Measurements from ENCODE around the gene ATAD3B.
"Not testable (repeated sequence)": the region's sequence is repeated elsewhere in the genome, so short reads cannot be mapped to it uniquely, and the experiment has no call there.

Gene ATAD3B

DNA sequence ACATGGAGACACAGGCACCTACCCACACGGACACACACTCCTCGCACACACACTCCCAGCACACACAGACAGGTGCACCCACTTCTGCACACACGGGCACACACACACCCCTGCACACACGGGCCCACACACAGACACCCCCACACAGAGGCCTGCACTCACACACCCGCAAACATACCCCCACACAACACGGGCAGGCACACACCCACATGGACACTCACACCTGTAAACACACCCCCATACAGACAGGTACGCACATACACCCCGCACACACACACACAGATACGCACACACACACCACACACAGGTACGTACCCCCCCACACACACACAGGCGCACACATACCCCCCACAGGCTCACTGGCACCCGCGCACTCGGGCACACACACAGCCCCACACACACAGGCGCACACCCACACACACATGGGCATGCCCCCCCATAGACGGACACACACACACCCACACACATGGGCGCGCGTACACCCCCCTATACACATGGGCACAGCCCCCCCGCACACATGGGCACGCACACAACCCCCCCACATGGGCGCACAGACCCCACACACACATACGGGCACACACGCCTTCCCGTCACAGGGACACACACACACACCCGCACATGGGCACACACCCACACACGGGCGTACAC is 46.5 kb downstream of the ATAD3B start:
- H3K79me2 ChIP-seq (ENCODE audit: insufficient read depth, low read length), result no peaks in the 10 kb centered on the region
- H3K9ac ChIP-seq (ENCODE audit: low read length), result no peak overlapping the region
- H3K4me2 ChIP-seq (ENCODE audit: low read length), result no peak overlapping the region
- H3K4me3 ChIP-seq (ENCODE audit: low read depth, low read length, poor library complexity, severe bottlenecking), result no peak overlapping the region
- TF ChIP-seq, protein P1, sequence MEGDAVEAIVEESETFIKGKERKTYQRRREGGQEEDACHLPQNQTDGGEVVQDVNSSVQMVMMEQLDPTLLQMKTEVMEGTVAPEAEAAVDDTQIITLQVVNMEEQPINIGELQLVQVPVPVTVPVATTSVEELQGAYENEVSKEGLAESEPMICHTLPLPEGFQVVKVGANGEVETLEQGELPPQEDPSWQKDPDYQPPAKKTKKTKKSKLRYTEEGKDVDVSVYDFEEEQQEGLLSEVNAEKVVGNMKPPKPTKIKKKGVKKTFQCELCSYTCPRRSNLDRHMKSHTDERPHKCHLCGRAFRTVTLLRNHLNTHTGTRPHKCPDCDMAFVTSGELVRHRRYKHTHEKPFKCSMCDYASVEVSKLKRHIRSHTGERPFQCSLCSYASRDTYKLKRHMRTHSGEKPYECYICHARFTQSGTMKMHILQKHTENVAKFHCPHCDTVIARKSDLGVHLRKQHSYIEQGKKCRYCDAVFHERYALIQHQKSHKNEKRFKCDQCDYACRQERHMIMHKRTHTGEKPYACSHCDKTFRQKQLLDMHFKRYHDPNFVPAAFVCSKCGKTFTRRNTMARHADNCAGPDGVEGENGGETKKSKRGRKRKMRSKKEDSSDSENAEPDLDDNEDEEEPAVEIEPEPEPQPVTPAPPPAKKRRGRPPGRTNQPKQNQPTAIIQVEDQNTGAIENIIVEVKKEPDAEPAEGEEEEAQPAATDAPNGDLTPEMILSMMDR (IDR thresholded peaks at IDR 0.05; ENCODE audit: low read length), result no peak
- no peak for TF ChIP-seq EZH2 (IDR thresholded peaks at IDR 0.05; ENCODE audit: borderline replicate concordance, low read length)
- no peak overlapping the region for H3K27ac ChIP-seq (ENCODE audit: low read depth, low read length, poor library complexity, severe bottlenecking)
- no peaks in the 10 kb centered on the region for H3K9me3 ChIP-seq (ENCODE audit: low read length)
- H2AFZ ChIP-seq (ENCODE audit: low read length), result no peak overlapping the region
- H3K36me3 ChIP-seq (ENCODE audit: insufficient read depth, low read length), result peaks cover 55% of the 10 kb centered on the region
- no peaks in the 10 kb centered on the region for H4K20me1 ChIP-seq (ENCODE audit: insufficient read depth, low read length)
- H3K27me3 ChIP-seq (ENCODE audit: insufficient read depth, low read length), result no peaks in the 10 kb centered on the region
- H3K4me1 ChIP-seq (ENCODE audit: insufficient read depth, low read length, severe bottlenecking), result peaks cover 7% of the 10 kb centered on the region
- no peaks in the 10 kb centered on the region for H3F3A ChIP-seq (ENCODE audit: insufficient read depth, low read length)
- no peaks in the 10 kb centered on the region for H3K9me2 ChIP-seq (ENCODE audit: low read depth, low read length)

DNA sequence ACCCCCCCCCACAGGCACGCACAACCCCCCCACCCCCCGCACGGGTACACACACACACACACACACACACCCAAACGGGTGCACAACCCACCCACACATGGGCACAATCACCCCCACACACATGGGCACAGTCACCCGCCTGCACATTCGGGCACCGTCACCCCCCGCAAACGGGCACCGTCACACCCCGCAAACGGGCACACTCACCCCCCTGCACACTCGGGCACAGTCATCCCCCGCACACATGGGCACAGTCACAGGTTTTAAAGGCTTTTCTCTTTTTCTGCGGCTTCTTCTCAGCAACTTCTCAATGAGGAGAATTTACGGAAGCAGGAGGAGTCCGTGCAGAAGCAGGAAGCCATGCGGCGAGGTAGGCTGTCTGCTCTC is 47.0 kb downstream of the ATAD3B start:
- H3K36me3 ChIP-seq (ENCODE audit: insufficient read depth, low read length), result peaks cover 61% of the 10 kb centered on the region
- not testable (repeated sequence) for H3K9ac ChIP-seq (ENCODE audit: low read length); H3K4me1 ChIP-seq (ENCODE audit: insufficient read depth, low read length, severe bottlenecking)

DNA sequence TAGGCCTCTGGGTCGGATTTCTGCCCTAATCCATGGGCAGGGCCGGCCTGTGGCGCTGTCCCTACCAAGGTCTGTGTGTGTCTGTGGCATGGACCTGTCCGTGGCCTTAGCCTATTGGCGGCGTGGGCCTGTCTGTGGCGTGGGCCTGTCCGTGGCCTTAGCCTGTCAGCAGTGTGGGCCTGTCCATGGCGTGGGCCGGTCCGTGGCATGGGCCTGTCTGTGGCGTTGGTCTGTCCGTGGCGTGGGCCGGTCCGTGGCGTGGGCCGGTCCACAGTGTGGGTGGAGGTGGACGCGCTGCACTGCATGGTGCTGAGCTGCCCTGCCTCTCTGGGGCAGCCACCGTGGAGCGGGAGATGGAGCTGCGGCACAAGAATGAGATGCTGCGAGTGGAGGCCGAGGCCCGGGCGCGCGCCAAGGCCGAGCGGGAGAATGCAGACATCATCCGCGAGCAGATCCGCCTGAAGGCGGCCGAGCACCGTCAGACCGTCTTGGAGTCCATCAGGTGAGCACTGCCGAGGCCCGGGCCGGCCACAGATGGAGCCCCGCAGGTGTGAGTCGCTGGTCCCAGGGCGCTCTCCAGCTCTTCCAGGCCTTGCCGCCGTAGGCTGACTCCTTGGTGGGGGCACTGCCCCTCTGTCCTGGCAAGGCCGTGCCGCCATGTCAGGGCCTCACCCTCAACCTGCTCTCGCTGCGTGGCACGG is 48.4 kb downstream of the ATAD3B start:
- not testable (repeated sequence) for H3K79me2 ChIP-seq (ENCODE audit: insufficient read depth, low read length); H3K9ac ChIP-seq (ENCODE audit: low read length); H3K4me3 ChIP-seq (ENCODE audit: low read depth, low read length, poor library complexity, severe bottlenecking); H3K4me2 ChIP-seq (ENCODE audit: low read length); H3K4me1 ChIP-seq (ENCODE audit: insufficient read depth, low read length, severe bottlenecking); H2AFZ ChIP-seq (ENCODE audit: low read length); H4K20me1 ChIP-seq (ENCODE audit: insufficient read depth, low read length); H3K27ac ChIP-seq (ENCODE audit: low read depth, low read length, poor library complexity, severe bottlenecking); H3F3A ChIP-seq (ENCODE audit: insufficient read depth, low read length); H3K9me2 ChIP-seq (ENCODE audit: low read depth, low read length); H3K9me3 ChIP-seq (ENCODE audit: low read length); H3K27me3 ChIP-seq (ENCODE audit: insufficient read depth, low read length)
- H3K36me3 ChIP-seq (ENCODE audit: insufficient read depth, low read length), result peaks cover 61% of the 10 kb centered on the region

More for the DNA sequence above, 47.0 kb downstream of the ATAD3B start:
- not testable (repeated sequence) for H4K20me1 ChIP-seq (ENCODE audit: insufficient read depth, low read length); H3K4me2 ChIP-seq (ENCODE audit: low read length); H3K9me2 ChIP-seq (ENCODE audit: low read depth, low read length); H3K27ac ChIP-seq (ENCODE audit: low read depth, low read length, poor library complexity, severe bottlenecking); H3K4me3 ChIP-seq (ENCODE audit: low read depth, low read length, poor library complexity, severe bottlenecking); H2AFZ ChIP-seq (ENCODE audit: low read length); H3K27me3 ChIP-seq (ENCODE audit: insufficient read depth, low read length); H3K9me3 ChIP-seq (ENCODE audit: low read length); H3F3A ChIP-seq (ENCODE audit: insufficient read depth, low read length); H3K79me2 ChIP-seq (ENCODE audit: insufficient read depth, low read length)

DNA sequence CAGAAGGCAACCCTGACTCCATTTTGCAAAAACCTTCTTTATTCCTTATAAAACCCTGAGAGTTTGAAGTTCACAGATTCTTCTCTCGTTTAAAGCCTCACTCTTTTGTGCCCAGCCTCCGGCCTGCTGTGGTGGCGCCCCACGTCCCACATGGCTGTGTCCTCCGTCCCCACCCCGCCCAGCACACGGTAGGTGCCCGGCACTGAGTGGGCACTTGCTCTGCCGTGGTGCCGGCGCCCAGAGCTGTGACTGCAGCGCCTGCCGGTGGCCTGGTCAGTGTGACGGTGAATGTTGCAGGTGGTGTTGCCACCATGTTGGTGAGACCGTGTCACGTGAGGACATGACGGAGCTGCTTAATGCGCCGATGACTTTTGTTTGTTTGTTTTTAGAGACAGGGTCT is 49.8 kb downstream of the ATAD3B start:
- Histone ChIP-seq H3K36me3 (ENCODE audit: insufficient read depth, low read length) (peaks cover 62% of the 10 kb centered on the region), H3K9me2 (ENCODE audit: low read depth, low read length) (no peaks in the 10 kb centered on the region), H3K9me3 (ENCODE audit: low read length) (no peaks in the 10 kb centered on the region), H3K4me2 (ENCODE audit: low read length) (no peak overlapping the region), H4K20me1 (ENCODE audit: insufficient read depth, low read length) (no peaks in the 10 kb centered on the region), H3K79me2 (ENCODE audit: insufficient read depth, low read length) (no peaks in the 10 kb centered on the region), H3K4me3 (ENCODE audit: low read depth, low read length, poor library complexity, severe bottlenecking) (no peak overlapping the region), H3K27ac (ENCODE audit: low read depth, low read length, poor library complexity, severe bottlenecking) (no peak overlapping the region), H2AFZ (ENCODE audit: low read length) (no peak overlapping the region), H3F3A (ENCODE audit: insufficient read depth, low read length) (no peaks in the 10 kb centered on the region), H3K4me1 (ENCODE audit: insufficient read depth, low read length, severe bottlenecking) (no peaks in the 10 kb centered on the region), H3K9ac (ENCODE audit: low read length) (no peak overlapping the region), H3K27me3 (ENCODE audit: insufficient read depth, low read length) (no peaks in the 10 kb centered on the region)
- no peak for TF ChIP-seq EZH2 (IDR thresholded peaks at IDR 0.05; ENCODE audit: borderline replicate concordance, low read length)
- TF ChIP-seq, protein P1 (IDR thresholded peaks at IDR 0.05; ENCODE audit: low read length), result no peak

DNA sequence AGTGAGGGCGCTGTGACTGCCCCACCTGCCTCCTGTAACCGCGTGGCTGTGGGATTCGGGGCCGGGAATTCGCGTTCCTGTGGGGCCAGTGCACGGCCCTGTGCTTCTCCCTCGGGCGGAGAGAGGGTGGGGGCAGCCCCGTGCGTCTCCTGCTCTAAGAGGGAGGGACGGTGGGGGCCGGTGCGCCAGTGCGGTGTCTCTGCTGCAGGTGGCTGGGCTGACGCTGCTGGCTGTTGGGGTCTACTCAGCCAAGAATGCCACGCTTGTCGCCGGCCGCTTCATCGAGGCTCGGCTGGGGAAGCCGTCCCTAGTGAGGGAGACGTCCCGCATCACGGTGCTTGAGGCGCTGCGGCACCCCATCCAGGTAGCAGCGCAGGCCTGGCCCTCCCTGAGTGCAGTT is 51.0 kb downstream of the ATAD3B start:
- H3K36me3 ChIP-seq (ENCODE audit: insufficient read depth, low read length), result peaks cover 61% of the 10 kb centered on the region
- H4K20me1 ChIP-seq (ENCODE audit: insufficient read depth, low read length), result not testable (repeated sequence)

DNA sequence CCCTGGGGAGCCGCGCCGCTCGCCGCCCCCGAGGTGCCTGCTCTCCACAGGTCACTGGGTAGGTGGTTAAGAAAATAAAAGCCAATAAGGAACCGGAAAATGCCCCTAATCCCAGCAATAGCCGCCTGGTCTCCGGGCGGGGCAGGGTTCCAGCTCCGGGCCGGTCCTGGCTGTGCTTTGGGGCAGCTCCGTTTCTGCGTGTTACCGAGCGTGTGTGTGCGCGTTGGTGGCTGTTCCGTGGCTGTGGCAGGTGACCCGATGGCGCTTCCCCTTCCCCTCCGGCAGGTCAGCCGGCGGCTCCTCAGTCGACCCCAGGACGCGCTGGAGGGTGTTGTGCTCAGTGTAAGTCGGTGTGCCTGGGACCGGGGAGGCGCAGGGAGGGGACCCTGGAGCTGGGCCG is 51.7 kb downstream of the ATAD3B start:
- H3K27me3 ChIP-seq (ENCODE audit: insufficient read depth, low read length), result not testable (repeated sequence)

More for the DNA sequence above, 51.0 kb downstream of the ATAD3B start:
- H3K4me3 ChIP-seq (ENCODE audit: low read depth, low read length, poor library complexity, severe bottlenecking); H3K27me3 ChIP-seq (ENCODE audit: insufficient read depth, low read length); H3K4me1 ChIP-seq (ENCODE audit: insufficient read depth, low read length, severe bottlenecking); H3K27ac ChIP-seq (ENCODE audit: low read depth, low read length, poor library complexity, severe bottlenecking); H3K9me3 ChIP-seq (ENCODE audit: low read length); H3F3A ChIP-seq (ENCODE audit: insufficient read depth, low read length); H3K79me2 ChIP-seq (ENCODE audit: insufficient read depth, low read length); H3K9ac ChIP-seq (ENCODE audit: low read length); H3K4me2 ChIP-seq (ENCODE audit: low read length); H3K9me2 ChIP-seq (ENCODE audit: low read depth, low read length); H2AFZ ChIP-seq (ENCODE audit: low read length): not testable (repeated sequence)

More for the DNA sequence above, 51.7 kb downstream of the ATAD3B start:
- not testable (repeated sequence) for H3K4me1 ChIP-seq (ENCODE audit: insufficient read depth, low read length, severe bottlenecking); H3K27ac ChIP-seq (ENCODE audit: low read depth, low read length, poor library complexity, severe bottlenecking); H2AFZ ChIP-seq (ENCODE audit: low read length); H3K4me2 ChIP-seq (ENCODE audit: low read length); H3K9ac ChIP-seq (ENCODE audit: low read length); H3K4me3 ChIP-seq (ENCODE audit: low read depth, low read length, poor library complexity, severe bottlenecking); H3F3A ChIP-seq (ENCODE audit: insufficient read depth, low read length); H3K9me2 ChIP-seq (ENCODE audit: low read depth, low read length); H3K9me3 ChIP-seq (ENCODE audit: low read length); H4K20me1 ChIP-seq (ENCODE audit: insufficient read depth, low read length); H3K79me2 ChIP-seq (ENCODE audit: insufficient read depth, low read length)
- H3K36me3 ChIP-seq (ENCODE audit: insufficient read depth, low read length), result peaks cover 61% of the 10 kb centered on the region

Data from OCI-LY1 (cell line).